B cell (primary cell): ENCODE measurements around the gene HSD17B2. TPM values are rescaled to one million over a fixed set of nuclear protein-coding genes. Genes with fewer than 3 reads are reported as not detected.

ENCODE experiments used
- ATAC-seq: fragments of 200-7000 bp; cut with Tn5 transposase; one replicate; pipeline ENCODE4 v1.10.0; 2021; ENCODE audit warnings: low read depth, mild to moderate bottlenecking, moderate number of reproducible peaks, moderate library complexity
- CTCF ChIA-PET: fragments of 350-600 bp; sonication (Branson Sonifier 250); formaldehyde crosslinking; loops from one replicate; lab custom pipeline; 2021; ENCODE audit warnings: antibody characterized with exemption, inconsistent platforms; lab: Charles Lee
- POLR2A ChIA-PET: fragments of 350-600 bp; sonication (Branson Sonifier 250); formaldehyde crosslinking; loops from one replicate; lab custom pipeline; 2021; ENCODE audit warnings: antibody characterized with exemption; lab: Charles Lee
- DNase-seq: peaks from one replicate; pipeline ENCODE4 v3.0.0; 2013
- H2AFZ ChIP-seq: 2 replicates; pipeline ENCODE4 v1.6.1; 2012; ENCODE audit warnings: mild to moderate bottlenecking, low read depth, low read length; ENCODE audit not compliant: insufficient read depth, poor library complexity, severe bottlenecking
- H3K27ac ChIP-seq, 2 donors: 1 replicate in 1 of 2; 2 replicates in 1 of 2; pipeline ENCODE4 v1.5.1; 2012 to 2013; ENCODE audit warnings: low read length in 2 of 2, mild to moderate bottlenecking in 2 of 2, moderate library complexity in 1 of 2
- H3K27me3 ChIP-seq, 4 experiments: fragments of 200-600 bp in 1 of 4; sonication (generic) in 1 of 4; replicated peaks in 1 of 4; 1 replicate in 2 of 4; 2 replicates in 2 of 4; pipeline versions ENCODE4 v1.6.1 to v1.7.0; 2013 to 2016; ENCODE audit warnings: low read length in 3 of 4, mild to moderate bottlenecking in 2 of 4, mixed read lengths in 1 of 4, moderate library complexity in 1 of 4; ENCODE audit not compliant: insufficient read depth in 4 of 4, control insufficient read depth in 3 of 4; ENCODE audit errors: control extremely low read depth in 1 of 4
- H3K36me3 ChIP-seq, 2 experiments: replicated peaks in 1 of 2; 1 replicate in 1 of 2; 2 replicates in 1 of 2; pipeline versions ENCODE4 v1.6.1 to v1.7.1; 2013; ENCODE audit warnings: low read length in 1 of 2; ENCODE audit not compliant: insufficient read depth in 2 of 2, control insufficient read depth in 1 of 2; ENCODE audit errors: control extremely low read depth in 1 of 2, extremely low read depth in 1 of 2
- H3K4me1 ChIP-seq, 2 donors: fragments of 200-600 bp in 1 of 2; sonication (generic) in 1 of 2; 1 replicate in 1 of 2; 2 replicates in 1 of 2; pipeline versions ENCODE4 v1.5.1 to v1.6.1; 2013 to 2017; ENCODE audit warnings: low read length in 2 of 2; ENCODE audit not compliant: control insufficient read depth in 2 of 2, insufficient read depth in 2 of 2
- H3K4me2 ChIP-seq: replicated peaks from 2 replicates; pipeline ENCODE3; 2012; ENCODE audit warnings: mild to moderate bottlenecking, low read depth, low read length; ENCODE audit not compliant: poor library complexity, severe bottlenecking
- H3K4me3 ChIP-seq, 5 experiments: fragments of 200-600 bp in 1 of 5; sonication (generic) in 1 of 5; 1 replicate in 3 of 5; 2 replicates in 2 of 5; pipeline versions ENCODE4 v1.5.1 to v1.7.0; 2011 to 2016; ENCODE audit warnings: low read length in 4 of 5, mild to moderate bottlenecking in 4 of 5, low read depth in 2 of 5, control low read depth in 1 of 5, moderate library complexity in 1 of 5; ENCODE audit not compliant: insufficient read depth in 1 of 5; ENCODE audit errors: control extremely low read depth in 1 of 5, extremely low read depth in 1 of 5
- H3K79me2 ChIP-seq: fragments of 200-600 bp; sonication (generic); one replicate; pipeline ENCODE4 v1.6.0; 2016; ENCODE audit warnings: low read length; ENCODE audit not compliant: control insufficient read depth, insufficient read depth
- H3K9ac ChIP-seq: fragments of 200-600 bp; sonication (generic); 2 replicates; pipeline ENCODE4 v1.6.1; 2017; ENCODE audit warnings: mild to moderate bottlenecking, low read length, moderate library complexity
- H3K9me3 ChIP-seq, 3 donors: one replicate each; pipeline versions ENCODE4 v1.6.1 to v1.7.1; 2013; ENCODE audit warnings: low read length in 2 of 3; ENCODE audit not compliant: control insufficient read depth in 2 of 3, insufficient read depth in 1 of 3; ENCODE audit errors: control extremely low read depth in 1 of 3
- H4K20me1 ChIP-seq: 2 replicates; pipeline ENCODE4 v1.6.0; 2012; ENCODE audit warnings: mild to moderate bottlenecking, low read length; ENCODE audit not compliant: insufficient read depth, control insufficient read depth, poor library complexity, severe bottlenecking
- H3K27ac Mint-ChIP-seq: one replicate; pipeline ENCODE4 v1.8.0; 2021; ENCODE audit warnings: mixed read lengths
- H3K27me3 Mint-ChIP-seq: one replicate; pipeline ENCODE4 v1.8.0; 2021; ENCODE audit warnings: mixed read lengths
- H3K4me1 Mint-ChIP-seq: one replicate; pipeline ENCODE4 v1.8.0; 2021; ENCODE audit warnings: mixed read lengths
- H3K4me3 Mint-ChIP-seq: one replicate; pipeline ENCODE4 v1.8.0; 2021; ENCODE audit warnings: mixed read lengths
- H3K9me3 Mint-ChIP-seq: one replicate; pipeline ENCODE4 v1.8.0; 2022; ENCODE audit warnings: mixed read lengths; ENCODE audit not compliant: insufficient read depth
- EZH2 ChIP-seq: IDR thresholded peaks from 2 replicates; pipeline ENCODE4 v1.6.1; 2012; ENCODE audit warnings: borderline replicate concordance, low read depth, mild to moderate bottlenecking, moderate library complexity, low read length; ENCODE audit not compliant: insufficient read depth, poor library complexity, severe bottlenecking
- WGBS: methylation state at CpG from one replicate; pipeline ENCODE4 v1.1.5; 2013; ENCODE audit warnings: missing lambda C conversion rate; ENCODE audit not compliant: insufficient coverage; 5-methylcytosine and 5-hydroxymethylcytosine counted together
- intact Hi-C: fragments of 100-400 bp; cut with micrococcal nuclease; formaldehyde crosslinking; loops from one replicate; pipeline ENCODE4 v1.10.0; 2022
- polyA plus RNA-seq: library from polyadenylated mRNA; depleted of rRNA; stranded (reverse); fragments of >200 nt; gene quantifications from 2 replicates; pipeline ENCODE4 v1.2.3, GENCODE V29; 2012
- total RNA-seq, 2 donors: library from RNA; stranded (reverse); fragments of 120-200 nt in 1 of 2; gene quantifications; 1 replicate in 1 of 2; 2 replicates in 1 of 2; pipeline versions ENCODE4 v1.2.3 to v1.2.4, GENCODE V29; 2013 to 2022
- TF ChIP-seq, protein P1 (sequence below): fragments of 200-600 bp; IDR thresholded peaks from one replicate; pipeline ENCODE4 v1.8.0; 2022; ENCODE audit warnings: antibody characterized with exemption, mild to moderate bottlenecking

Gene HSD17B2
- total and polyA plus RNA-seq, 2 donors (not counting 1 experiment from before 2014, with no cell fraction given): not detected

DNA sequence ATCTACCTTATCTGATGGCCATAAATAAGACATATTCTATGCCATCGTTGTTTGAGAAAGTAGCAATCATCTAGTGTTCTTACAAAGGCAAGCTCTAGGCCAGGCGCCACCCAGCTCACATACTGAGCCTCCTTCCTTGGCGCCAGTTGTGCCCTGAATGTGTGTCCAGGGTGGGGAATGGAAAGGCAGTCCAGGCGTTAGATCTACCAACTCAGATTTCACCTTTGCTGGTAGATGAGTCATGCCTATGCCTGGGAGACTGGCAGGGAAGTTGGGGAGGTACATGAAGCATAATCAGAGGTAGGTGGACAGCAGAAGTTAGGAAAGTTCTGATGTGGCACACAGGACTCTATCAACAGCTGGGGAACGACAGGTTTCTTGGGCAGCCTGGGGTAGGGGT is 47.3 kb upstream of the HSD17B2 start:
- H3K79me2 ChIP-seq: no peaks in the 10 kb centered on the region
- Mint-ChIP-seq H3K9me3 (no peaks in the 10 kb centered on the region), H3K27ac (no peak overlapping the region), H3K4me3 (no peak overlapping the region), H3K27me3 (peaks cover 9% of the 10 kb centered on the region), H3K4me1 (no peaks in the 10 kb centered on the region)
- H3K27ac ChIP-seq: no peak overlapping the region
- no peak for ATAC-seq
- H3K36me3 ChIP-seq: no peaks in the 10 kb centered on the region
- no peak overlapping the region for H3K4me3 ChIP-seq
- ChIA-PET CTCF (no interaction called here), POLR2A (no interaction called here)
- no peaks in the 10 kb centered on the region for H3K4me1 ChIP-seq
- intact Hi-C loops: no loop called here
- DNase-seq: no peak
- H3K9me3 ChIP-seq: no peaks in the 10 kb centered on the region
- H3K9ac ChIP-seq: no peak overlapping the region
- 89% methylated on average over 2 of the region's 5 CpGs for WGBS
- TF ChIP-seq, protein P1, sequence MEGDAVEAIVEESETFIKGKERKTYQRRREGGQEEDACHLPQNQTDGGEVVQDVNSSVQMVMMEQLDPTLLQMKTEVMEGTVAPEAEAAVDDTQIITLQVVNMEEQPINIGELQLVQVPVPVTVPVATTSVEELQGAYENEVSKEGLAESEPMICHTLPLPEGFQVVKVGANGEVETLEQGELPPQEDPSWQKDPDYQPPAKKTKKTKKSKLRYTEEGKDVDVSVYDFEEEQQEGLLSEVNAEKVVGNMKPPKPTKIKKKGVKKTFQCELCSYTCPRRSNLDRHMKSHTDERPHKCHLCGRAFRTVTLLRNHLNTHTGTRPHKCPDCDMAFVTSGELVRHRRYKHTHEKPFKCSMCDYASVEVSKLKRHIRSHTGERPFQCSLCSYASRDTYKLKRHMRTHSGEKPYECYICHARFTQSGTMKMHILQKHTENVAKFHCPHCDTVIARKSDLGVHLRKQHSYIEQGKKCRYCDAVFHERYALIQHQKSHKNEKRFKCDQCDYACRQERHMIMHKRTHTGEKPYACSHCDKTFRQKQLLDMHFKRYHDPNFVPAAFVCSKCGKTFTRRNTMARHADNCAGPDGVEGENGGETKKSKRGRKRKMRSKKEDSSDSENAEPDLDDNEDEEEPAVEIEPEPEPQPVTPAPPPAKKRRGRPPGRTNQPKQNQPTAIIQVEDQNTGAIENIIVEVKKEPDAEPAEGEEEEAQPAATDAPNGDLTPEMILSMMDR: no peak
- no peak for TF ChIP-seq EZH2
- peaks cover 0 to 6% (median 0%) of the 10 kb centered on the region in 4 experiments for H3K27me3 ChIP-seq
- H4K20me1 ChIP-seq: no peaks in the 10 kb centered on the region
- no peak overlapping the region for H3K4me2 ChIP-seq
- no peak overlapping the region for H2AFZ ChIP-seq

DNA sequence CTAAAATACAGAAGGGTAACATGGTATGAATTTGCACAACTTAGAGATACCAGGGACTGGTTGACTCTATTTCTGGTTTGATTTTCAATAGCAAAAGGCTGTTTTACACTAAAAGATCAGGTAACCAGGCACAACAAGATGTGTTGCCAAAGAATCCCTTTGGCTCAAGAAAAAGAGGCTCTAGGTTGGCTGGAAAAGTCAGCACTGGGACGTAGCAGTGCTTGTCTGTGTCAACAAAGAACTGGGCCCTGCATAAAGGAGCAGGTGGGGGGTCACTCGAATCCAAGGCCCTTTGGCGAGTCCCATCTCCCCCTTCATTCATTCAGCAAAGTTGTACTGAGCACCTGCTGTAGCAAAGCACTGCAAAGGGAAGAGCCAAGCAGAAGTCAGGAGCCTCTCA is 42.2 kb upstream of the HSD17B2 start:
- H3K9me3 ChIP-seq: no peaks in the 10 kb centered on the region
- ChIA-PET CTCF (no interaction called here), POLR2A (no interaction called here)
- no peaks in the 10 kb centered on the region for H3K79me2 ChIP-seq
- no peak for DNase-seq
- TF ChIP-seq, protein P1: no peak
- TF ChIP-seq EZH2: no peak
- H3K4me2 ChIP-seq: no peak overlapping the region
- H3K27me3 ChIP-seq: no peaks in the 10 kb centered on the region
- H3K9ac ChIP-seq: no peak overlapping the region
- Mint-ChIP-seq H3K4me1 (no peaks in the 10 kb centered on the region), H3K4me3 (no peak overlapping the region), H3K27me3 (no peaks in the 10 kb centered on the region), H3K9me3 (no peaks in the 10 kb centered on the region), H3K27ac (no peak overlapping the region)
- H3K27ac ChIP-seq: no peak overlapping the region
- H2AFZ ChIP-seq: no peak overlapping the region
- no peak for ATAC-seq
- H3K4me1 ChIP-seq: no peaks in the 10 kb centered on the region
- 94% methylated on average over 3 of the region's 3 CpGs for WGBS
- H4K20me1 ChIP-seq: no peaks in the 10 kb centered on the region
- no peak overlapping the region for H3K4me3 ChIP-seq
- peaks cover 0 to 5% of the 10 kb centered on the region in 2 experiments for H3K36me3 ChIP-seq
- intact Hi-C loops: no loop called here
